ENCODE measurements around the gene EIF2A.

GRCh38 chr3:150520408-150520807 is 26.2 kb upstream of the EIF2A start:
- no peak for TF ChIP-seq FOXM1 (IDR thresholded peaks at IDR 0.05; ENCODE audit: low read depth)
- no peak for TF ChIP-seq POLR2AphosphoS5 (IDR thresholded peaks at IDR 0.05; ENCODE audit: low read depth, low read length)
- TF ChIP-seq CTCF (IDR thresholded peaks at IDR 0.05) = no peak
- no peak for TF ChIP-seq MXI1 (IDR thresholded peaks at IDR 0.05; ENCODE audit: low read depth, low read length)
- TF ChIP-seq FOSL2 (IDR thresholded peaks at IDR 0.05; ENCODE audit: borderline replicate concordance, low read depth) = no peak
- TF ChIP-seq RAD21 (IDR thresholded peaks at IDR 0.05; ENCODE audit: low read length) = no peak
- TF ChIP-seq CHD2 (IDR thresholded peaks at IDR 0.05; ENCODE audit: low read length, partially characterized antibody) = no peak
- TF ChIP-seq YY1 (IDR thresholded peaks at IDR 0.05; ENCODE audit: low read depth) = no peak
- no peak for TF ChIP-seq RFX5 (IDR thresholded peaks at IDR 0.05; ENCODE audit: low read length)
- no peak for TF ChIP-seq MAX (IDR thresholded peaks at IDR 0.05; ENCODE audit: low read depth)
- TF ChIP-seq RXRA (IDR thresholded peaks at IDR 0.05; ENCODE audit: borderline replicate concordance, low read depth) = no peak
- TF ChIP-seq EP300 (IDR thresholded peaks at IDR 0.05; ENCODE audit: borderline replicate concordance in 1 of 2, low read depth in 1 of 2, low read length in 1 of 2) = no peak

Data from SK-N-SH (cell line).